Suprapubic skin (tissue), 4 donors: ENCODE data around the gene GRXCR1.

Source experiments
- CTCF ChIP-seq, 2 donors: fragments of 200-600 bp in 1 of 2; fragments of 450-650 bp in 1 of 2; sonication (generic) in 1 of 2; IDR thresholded peaks; one replicate each; pipeline ENCODE4 v1.5.1; 2016 to 2019; ENCODE audit warnings: antibody characterized with exemption in 2 of 2, mild to moderate bottlenecking in 1 of 2, moderate library complexity in 1 of 2
- EP300 ChIP-seq: sonication (generic); formaldehyde crosslinking; IDR thresholded peaks from one replicate; pipeline ENCODE4 v1.6.1; 2017; ENCODE audit warnings: antibody characterized with exemption
- POLR2AphosphoS5 ChIP-seq, 3 donors: sonication (generic); formaldehyde crosslinking; IDR thresholded peaks; one replicate each; pipeline ENCODE4 v1.6.1; 2017; ENCODE audit warnings: antibody characterized with exemption in 3 of 3

- TF ChIP-seq CTCF (IDR thresholded peaks at IDR 0.05) (no peak), EP300 (no peak), POLR2AphosphoS5 (IDR thresholded peaks at IDR 0.05) (no peak)
Measured at GRCh38 chr4:42906341-42906740, 13.8 kb downstream of the GRXCR1 start.
